GM23338 (cell line): ENCODE data around the gene SEMA3E.

Source experiments
- CTCF ChIP-seq, 2 experiments: fragments of 200-600 bp in 1 of 2; sonication (generic) in 1 of 2; conservative IDR thresholded peaks; 2 replicates each; pipeline versions ENCODE4 v1.5.1 to v1.6.1; 2016 to 2017; ENCODE audit warnings: antibody characterized with exemption in 2 of 2, low read depth in 2 of 2, mild to moderate bottlenecking in 2 of 2, moderate library complexity in 1 of 2
- EZH2 ChIP-seq: fragments of 200-600 bp; sonication (generic); IDR thresholded peaks from one replicate; pipeline ENCODE4 v1.8.0; 2017; ENCODE audit warnings: antibody characterized with exemption, mild to moderate bottlenecking, low read depth; ENCODE audit not compliant: unreplicated experiment

GRCh38 chr7:83502636-83503035 is 146.3 kb downstream of the SEMA3E start:
- TF ChIP-seq CTCF (conservative IDR thresholded peaks at IDR 0.05; ENCODE audit: low read depth in 2 of 2) (no peak), EZH2 (no peak)
